SK-N-MC (cell line): ENCODE measurements around the gene CHMP5.

Experiments used
- EZH2 ChIP-seq: fragments of 200-600 bp; sonication (generic); IDR thresholded peaks from one replicate; pipeline ENCODE4 v1.6.1; 2017; ENCODE audit warnings: antibody characterized with exemption
- POLR2AphosphoS5 ChIP-seq: IDR thresholded peaks from 2 replicates; pipeline ENCODE4 v1.6.1; 2012; ENCODE audit warnings: mild to moderate bottlenecking, low read depth, low read length, borderline replicate concordance

- TF ChIP-seq POLR2AphosphoS5 (no peak), EZH2 (no peak)
Measured at GRCh38 chr9:33295571-33295970, 30.7 kb downstream of the CHMP5 start.
